IPS-15b (cell line): ENCODE data around the gene KRTAP1-1.

Experiments
- H3K27me3 ChIP-seq: one replicate; pipeline ENCODE4 v1.6.1; 2013; ENCODE audit warnings: low read length; ENCODE audit not compliant: control insufficient read depth, insufficient read depth
- H3K36me3 ChIP-seq: one replicate; pipeline ENCODE4 v1.6.1; 2013; ENCODE audit warnings: low read length; ENCODE audit not compliant: control insufficient read depth, insufficient read depth
- H3K4me1 ChIP-seq: one replicate; pipeline ENCODE4 v1.6.1; 2013; ENCODE audit warnings: mild to moderate bottlenecking, low read length; ENCODE audit not compliant: control insufficient read depth, insufficient read depth
- H3K4me3 ChIP-seq: one replicate; pipeline ENCODE4 v1.5.1; 2013; ENCODE audit warnings: low read depth, low read length
- H3K9ac ChIP-seq: one replicate; pipeline ENCODE4 v1.6.1; 2013; ENCODE audit warnings: low read depth, mild to moderate bottlenecking, low read length
- H3K9me3 ChIP-seq: one replicate; pipeline ENCODE4 v1.6.1; 2013; ENCODE audit warnings: mild to moderate bottlenecking, low read length; ENCODE audit not compliant: control insufficient read depth, insufficient read depth

KRTAP1-1 gene

GRCh38 chr17:41020336-41020735 is 20.9 kb downstream of the KRTAP1-1 start:
- no peaks in the 10 kb centered on the region for H3K27me3 ChIP-seq
- H3K9me3 ChIP-seq, result no peaks in the 10 kb centered on the region

DNA sequence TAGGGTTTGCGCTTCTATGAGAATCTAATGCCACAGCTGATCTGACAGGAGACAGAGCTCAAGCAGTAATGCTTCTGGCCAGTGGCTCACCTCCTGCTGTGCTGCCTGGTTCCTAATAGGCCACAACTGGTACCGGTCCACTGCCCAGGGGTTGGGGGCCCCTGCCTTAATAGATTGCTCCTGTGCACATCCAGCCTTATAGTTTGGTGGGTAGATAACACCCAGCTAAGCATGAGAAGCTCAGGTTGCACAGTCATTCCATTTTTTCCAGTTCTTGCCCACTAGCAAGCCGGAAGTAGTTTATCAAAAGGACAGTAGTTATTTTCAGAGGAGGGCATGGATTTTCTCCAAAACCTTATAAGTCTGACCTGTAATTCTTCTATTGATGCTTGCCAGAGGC is 21.8 kb downstream of the KRTAP1-1 start:
- no peaks in the 10 kb centered on the region for H3K4me1 ChIP-seq
- no peak overlapping the region for H3K9ac ChIP-seq
- no peaks in the 10 kb centered on the region for H3K9me3 ChIP-seq
- no peak overlapping the region for H3K4me3 ChIP-seq
- no peaks in the 10 kb centered on the region for H3K27me3 ChIP-seq
- no peaks in the 10 kb centered on the region for H3K36me3 ChIP-seq

More at GRCh38 chr17:41020336-41020735, 20.9 kb downstream of the KRTAP1-1 start:
- Histone ChIP-seq H3K36me3 (no peaks in the 10 kb centered on the region), H3K4me1 (no peaks in the 10 kb centered on the region), H3K9ac (no peak overlapping the region), H3K4me3 (no peak overlapping the region)

- no peaks in the 10 kb centered on the region for H3K4me1 ChIP-seq
- no peaks in the 10 kb centered on the region for H3K9me3 ChIP-seq
- no peak overlapping the region for H3K4me3 ChIP-seq
- no peak overlapping the region for H3K9ac ChIP-seq
- H3K27me3 ChIP-seq, result no peaks in the 10 kb centered on the region
- no peaks in the 10 kb centered on the region for H3K36me3 ChIP-seq
These were observed 22.7 kb downstream of the KRTAP1-1 start for GRCh38 chr17:41018541-41018940.

DNA sequence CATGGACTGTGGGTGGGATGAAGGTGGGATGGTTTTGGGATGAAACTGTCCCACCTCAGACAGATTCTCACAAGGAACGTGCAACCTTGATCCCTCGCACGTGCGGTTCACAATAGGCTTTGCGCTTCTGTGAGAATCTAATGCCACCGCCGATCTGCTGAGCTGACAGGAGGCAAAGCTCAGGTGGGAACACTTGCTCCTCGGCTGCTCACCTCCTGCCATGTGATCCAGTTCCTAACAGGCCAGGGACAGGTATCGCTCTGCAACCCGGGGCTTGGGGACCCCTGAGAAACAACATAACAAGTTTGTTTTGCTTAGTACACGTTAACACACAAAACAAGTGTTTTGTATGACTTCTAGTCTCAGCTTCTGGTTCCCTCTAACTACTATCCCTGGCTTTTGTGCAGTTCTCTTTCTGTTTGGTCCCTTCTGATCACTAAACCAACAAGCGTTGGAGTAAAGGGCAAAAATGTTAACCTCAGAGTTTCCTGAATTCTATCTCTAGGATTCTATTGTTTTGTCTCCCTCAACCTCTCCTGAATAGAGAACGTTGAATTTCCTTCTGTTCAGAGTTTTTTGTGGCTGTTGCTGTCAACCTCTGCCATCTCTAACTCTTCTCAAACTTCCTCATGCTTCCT is 24.6 kb downstream of the KRTAP1-1 start:
- no peaks in the 10 kb centered on the region for H3K9me3 ChIP-seq
- no peaks in the 10 kb centered on the region for H3K27me3 ChIP-seq
- H3K36me3 ChIP-seq, result no peaks in the 10 kb centered on the region
- no peak overlapping the region for H3K9ac ChIP-seq
- no peaks in the 10 kb centered on the region for H3K4me1 ChIP-seq
- H3K4me3 ChIP-seq, result no peak overlapping the region

- H3K4me1 ChIP-seq, result no peaks in the 10 kb centered on the region
- H3K9me3 ChIP-seq, result no peaks in the 10 kb centered on the region
- no peak overlapping the region for H3K9ac ChIP-seq
- H3K36me3 ChIP-seq, result no peaks in the 10 kb centered on the region
- H3K27me3 ChIP-seq, result no peaks in the 10 kb centered on the region
- H3K4me3 ChIP-seq, result no peak overlapping the region
These were observed 25.8 kb downstream of the KRTAP1-1 start for GRCh38 chr17:41015454-41015853.

DNA sequence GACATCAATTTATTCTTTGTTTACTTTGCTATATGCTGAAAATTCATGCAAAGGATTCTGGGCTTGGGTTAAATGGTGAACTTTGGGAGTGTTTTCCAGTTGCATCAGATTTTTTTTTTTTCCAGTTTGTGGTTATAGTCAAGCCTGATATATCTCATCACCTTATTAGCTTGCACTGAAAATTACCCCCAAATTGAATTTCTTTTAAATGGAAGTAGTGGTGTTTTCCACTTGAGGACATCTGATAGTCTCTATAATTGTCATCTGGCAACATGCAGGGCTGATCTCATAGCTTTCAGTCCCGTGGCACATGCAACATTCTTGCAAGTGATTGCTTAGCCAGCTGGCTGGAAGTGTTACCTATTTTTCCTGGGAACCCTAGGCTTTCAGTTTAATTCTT is 27.6 kb downstream of the KRTAP1-1 start:
- H3K4me3 ChIP-seq, result no peak overlapping the region
- H3K9me3 ChIP-seq, result no peaks in the 10 kb centered on the region
- no peaks in the 10 kb centered on the region for H3K27me3 ChIP-seq
- peaks cover 2% of the 10 kb centered on the region for H3K4me1 ChIP-seq
- no peaks in the 10 kb centered on the region for H3K36me3 ChIP-seq
- no peak overlapping the region for H3K9ac ChIP-seq

- Histone ChIP-seq H3K27me3 (no peaks in the 10 kb centered on the region), H3K4me1 (peaks cover 2% of the 10 kb centered on the region), H3K9me3 (no peaks in the 10 kb centered on the region), H3K9ac (no peak overlapping the region), H3K36me3 (no peaks in the 10 kb centered on the region), H3K4me3 (no peak overlapping the region)
These were observed 28.1 kb downstream of the KRTAP1-1 start for GRCh38 chr17:41013181-41013580.

GRCh38 chr17:41012326-41013120 is 28.7 kb downstream of the KRTAP1-1 start:
- H3K4me3 ChIP-seq, result no peak overlapping the region
- no peaks in the 10 kb centered on the region for H3K9me3 ChIP-seq
- peaks cover 2% of the 10 kb centered on the region for H3K4me1 ChIP-seq
- no peaks in the 10 kb centered on the region for H3K27me3 ChIP-seq
- no peaks in the 10 kb centered on the region for H3K36me3 ChIP-seq
- no peak overlapping the region for H3K9ac ChIP-seq

DNA sequence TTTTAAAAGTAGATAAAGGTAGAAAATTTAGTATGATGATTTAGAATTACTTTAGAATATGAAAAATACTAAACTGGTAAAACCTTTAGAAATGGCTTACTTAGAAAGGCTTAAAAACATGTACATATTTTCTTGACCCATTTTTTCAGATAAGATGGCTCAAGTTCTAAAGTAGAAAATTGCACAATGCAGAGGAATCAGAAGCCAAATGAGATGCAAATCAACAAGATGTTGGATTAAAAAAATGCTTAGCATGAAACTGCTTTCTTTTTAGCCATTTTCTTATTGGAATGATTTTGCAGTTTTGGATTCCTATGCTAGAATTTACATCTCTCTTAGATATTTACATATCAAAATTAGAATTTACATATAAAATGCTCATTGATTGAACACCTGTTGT is 30.8 kb downstream of the KRTAP1-1 start:
- H3K9me3 ChIP-seq, result no peaks in the 10 kb centered on the region
- no peak overlapping the region for H3K9ac ChIP-seq
- peaks cover 2% of the 10 kb centered on the region for H3K4me1 ChIP-seq
- no peak overlapping the region for H3K4me3 ChIP-seq
- no peaks in the 10 kb centered on the region for H3K27me3 ChIP-seq
- H3K36me3 ChIP-seq, result no peaks in the 10 kb centered on the region

DNA sequence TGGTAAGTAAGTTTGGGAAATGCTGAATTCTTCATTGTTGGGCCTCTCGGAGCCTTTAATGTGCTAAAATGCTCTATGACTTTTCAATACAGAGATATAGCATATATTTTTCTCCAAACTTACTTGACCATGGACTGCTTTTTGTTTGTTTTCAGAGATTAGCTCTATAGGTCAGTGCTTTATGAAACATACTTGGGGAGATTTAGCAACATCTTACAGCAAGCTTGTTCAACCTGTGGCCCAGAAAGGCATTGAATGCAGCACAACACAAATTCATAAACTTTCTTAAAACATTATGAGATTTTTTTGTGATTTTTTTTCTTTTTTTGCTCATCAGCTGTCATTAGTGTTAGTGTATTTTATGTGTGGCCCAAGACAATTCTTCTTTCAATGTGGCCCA is 31.3 kb downstream of the KRTAP1-1 start:
- no peaks in the 10 kb centered on the region for H3K36me3 ChIP-seq
- H3K27me3 ChIP-seq, result no peaks in the 10 kb centered on the region
- no peaks in the 10 kb centered on the region for H3K9me3 ChIP-seq
- H3K4me1 ChIP-seq, result peaks cover 2% of the 10 kb centered on the region
- H3K9ac ChIP-seq, result no peak overlapping the region
- H3K4me3 ChIP-seq, result no peak overlapping the region

- no peaks in the 10 kb centered on the region for H3K9me3 ChIP-seq
- no peaks in the 10 kb centered on the region for H3K27me3 ChIP-seq
- H3K4me3 ChIP-seq, result no peak overlapping the region
- H3K4me1 ChIP-seq, result peaks cover 2% of the 10 kb centered on the region
- H3K9ac ChIP-seq, result no peak overlapping the region
- no peaks in the 10 kb centered on the region for H3K36me3 ChIP-seq
These were observed 31.9 kb downstream of the KRTAP1-1 start for GRCh38 chr17:41009301-41009760.

- H3K4me3 ChIP-seq, result no peak within 1 kb of the TSS
- no peaks in the 10 kb centered on the region for H3K36me3 ChIP-seq
- peaks cover 2% of the 10 kb centered on the region for H3K4me1 ChIP-seq
- H3K27me3 ChIP-seq, result no peaks in the 10 kb centered on the region
- H3K9me3 ChIP-seq, result no peaks in the 10 kb centered on the region
- H3K9ac ChIP-seq, result no peak within 1 kb of the TSS
These were observed 32.4 kb downstream of the KRTAP1-1 start, which contains the start of gene KRTAP3-1 for GRCh38 chr17:41008811-41009210. Gene KRTAP3-1 (minus strand): TSS chr17:41009128. CDS start chr17:41009074, 54 bp downstream.
